Epidermal melanocyte (primary cell): ENCODE results near the gene ELP4.
"Not testable (repeated sequence)": the region's sequence is repeated elsewhere in the genome, so short reads cannot be mapped to it uniquely, and the experiment has no call there.

Experiments
- DNase-seq: peaks from one replicate; pipeline ENCODE4 v3.0.0; 2011; ENCODE audit warnings: low spot score; ENCODE audit not compliant: insufficient read length

ELP4 gene

GRCh38 chr11:31643857-31644256 is 134.3 kb downstream of the ELP4 start:
- DNase-seq: no peak

GRCh38 chr11:31645747-31646146 is 136.2 kb downstream of the ELP4 start:
- no peak for DNase-seq

DNA sequence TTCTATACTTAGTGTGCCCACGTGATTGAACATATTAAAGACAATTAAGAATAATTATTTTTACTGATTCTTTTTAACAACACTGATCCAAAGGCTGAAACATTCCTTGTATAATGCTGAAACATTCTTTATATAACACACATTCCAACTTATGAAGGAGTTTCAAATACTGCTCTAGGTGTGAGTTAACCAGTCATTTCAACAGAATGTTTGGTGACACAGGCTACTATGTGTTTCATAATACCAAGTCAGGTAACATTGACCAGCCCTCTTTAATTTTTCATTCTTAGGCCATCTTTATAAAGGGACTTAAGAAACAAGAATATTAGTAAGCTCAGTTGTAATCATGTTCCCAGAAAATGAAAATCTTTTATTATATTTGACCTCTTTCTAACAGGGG is 136.6 kb downstream of the ELP4 start:
- DNase-seq: no peak

GRCh38 chr11:31649129-31649966 is 139.8 kb downstream of the ELP4 start:
- DNase-seq: no peak

- DNase-seq: no peak
Measured at GRCh38 chr11:31651208-31651607, 141.6 kb downstream of the ELP4 start.

GRCh38 chr11:31651822-31652221 is 142.3 kb downstream of the ELP4 start:
- no peak for DNase-seq

- DNase-seq: no peak
Measured at GRCh38 chr11:31652528-31652927, 143.0 kb downstream of the ELP4 start.

DNA sequence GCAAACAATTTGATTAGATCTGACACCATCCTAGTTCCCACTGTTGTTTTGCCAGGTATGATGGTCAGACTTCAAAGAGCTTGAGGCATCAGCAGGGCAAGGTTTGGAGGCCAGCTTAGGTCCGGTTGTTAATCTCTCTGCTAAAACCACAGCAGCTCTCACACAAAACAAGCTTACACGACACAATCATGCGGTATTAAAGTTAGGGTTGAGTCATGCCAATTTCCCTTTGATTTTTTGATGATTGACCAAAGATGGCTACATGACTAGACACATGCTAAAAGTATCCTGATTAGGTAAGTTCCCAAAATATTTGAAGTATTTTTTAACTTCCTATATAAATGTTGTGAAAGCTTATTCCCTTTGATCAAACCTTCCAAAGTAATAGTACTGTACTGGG is 145.9 kb downstream of the ELP4 start:
- no peak for DNase-seq

- DNase-seq: no peak
Measured at GRCh38 chr11:31656051-31656450, 146.5 kb downstream of the ELP4 start.

DNA sequence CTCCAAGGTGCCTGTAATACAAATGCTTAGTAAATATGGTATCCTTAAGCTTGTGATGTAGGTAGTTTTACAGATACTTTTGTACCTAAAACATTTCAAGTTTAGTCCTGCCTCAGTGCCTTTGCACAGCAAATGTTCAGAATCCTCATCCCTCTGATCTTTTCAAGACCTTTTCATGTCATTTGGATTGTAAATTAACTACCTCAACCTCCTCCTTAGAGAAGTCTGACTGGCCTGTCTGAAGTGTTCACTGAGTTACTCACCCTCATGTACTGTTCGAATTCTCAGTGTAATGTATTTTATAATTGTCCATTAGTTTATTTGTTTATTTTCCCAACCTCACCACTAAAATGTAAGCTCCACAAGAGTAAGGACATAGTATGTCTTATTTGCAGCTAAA is 147.5 kb downstream of the ELP4 start:
- DNase-seq: no peak

- no peak for DNase-seq
Measured at GRCh38 chr11:31664129-31664528, 154.6 kb downstream of the ELP4 start.

DNA sequence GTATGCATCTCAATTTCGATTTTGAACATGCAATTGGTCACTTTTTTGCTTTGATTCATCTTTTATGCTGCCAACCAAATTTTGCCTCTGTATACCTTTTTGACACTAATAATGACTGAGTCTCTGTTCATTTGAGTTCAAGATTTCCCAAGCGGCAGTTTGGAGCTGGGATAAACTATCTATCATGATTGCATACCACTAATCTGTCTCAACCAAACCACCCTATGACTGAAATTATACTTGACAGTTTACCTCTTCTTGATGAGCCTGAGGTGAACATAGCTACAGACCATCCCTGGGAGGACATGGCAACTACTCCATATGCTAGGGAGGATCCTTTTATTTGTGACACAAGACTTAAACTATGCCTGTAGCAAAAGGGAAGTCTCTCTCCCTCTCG is 155.4 kb downstream of the ELP4 start:
- no peak for DNase-seq

GRCh38 chr11:31671681-31672080 is 162.1 kb downstream of the ELP4 start:
- DNase-seq: no peak

DNA sequence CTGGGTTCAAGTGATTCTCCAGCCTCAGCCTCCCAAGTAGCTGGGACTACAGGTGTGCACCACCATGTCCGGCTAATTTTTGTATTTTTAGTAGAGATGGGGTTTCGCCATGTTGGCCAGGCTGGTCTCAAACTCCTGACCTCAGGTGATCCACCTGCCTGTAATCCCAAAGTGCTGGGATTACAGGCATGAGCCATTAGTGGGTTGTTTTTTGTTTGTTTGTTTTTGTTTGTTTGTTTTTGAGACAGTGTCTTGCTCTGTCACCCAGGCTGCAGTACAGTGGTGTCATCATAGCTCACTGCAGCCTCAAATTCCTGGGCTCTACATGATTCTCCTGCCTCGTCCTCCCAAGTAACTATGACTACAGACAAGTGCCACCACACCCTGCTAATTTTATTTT is 163.5 kb downstream of the ELP4 start:
- DNase-seq: not testable (repeated sequence)

DNA sequence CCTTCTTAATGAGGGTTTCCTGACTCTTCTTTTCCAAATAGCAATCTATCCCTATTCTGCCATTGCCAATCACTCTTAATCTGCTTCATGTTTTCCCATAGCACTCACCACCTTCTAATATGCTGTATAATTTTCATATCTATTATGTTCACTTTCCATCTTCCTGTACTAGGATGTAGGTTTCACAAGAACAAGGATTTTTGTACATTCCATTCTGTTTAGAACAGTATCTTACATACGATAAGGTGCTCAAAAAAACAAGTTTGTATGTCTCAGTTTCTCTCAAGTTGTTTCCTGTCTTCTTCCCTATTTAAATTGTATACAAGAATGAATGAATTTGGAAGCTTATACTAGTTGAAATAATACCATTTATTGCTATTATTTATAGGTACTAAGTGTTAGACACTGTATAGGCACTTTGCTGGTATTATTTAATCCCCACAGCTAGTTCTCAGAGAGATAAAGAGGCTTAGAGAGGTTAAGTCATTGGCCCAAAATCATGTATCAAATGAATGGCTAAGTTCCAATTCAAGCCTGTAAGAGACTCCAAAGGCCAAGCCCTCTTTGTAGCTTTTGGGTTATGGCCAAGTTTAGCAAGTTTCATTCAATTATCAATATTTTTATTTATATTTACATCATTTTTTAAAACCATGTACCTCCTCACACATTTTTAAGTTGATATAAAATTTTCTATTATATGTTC is 166.9 kb downstream of the ELP4 start:
- DNase-seq: no peak

GRCh38 chr11:31680770-31681169 is 171.2 kb downstream of the ELP4 start:
- no peak for DNase-seq

DNA sequence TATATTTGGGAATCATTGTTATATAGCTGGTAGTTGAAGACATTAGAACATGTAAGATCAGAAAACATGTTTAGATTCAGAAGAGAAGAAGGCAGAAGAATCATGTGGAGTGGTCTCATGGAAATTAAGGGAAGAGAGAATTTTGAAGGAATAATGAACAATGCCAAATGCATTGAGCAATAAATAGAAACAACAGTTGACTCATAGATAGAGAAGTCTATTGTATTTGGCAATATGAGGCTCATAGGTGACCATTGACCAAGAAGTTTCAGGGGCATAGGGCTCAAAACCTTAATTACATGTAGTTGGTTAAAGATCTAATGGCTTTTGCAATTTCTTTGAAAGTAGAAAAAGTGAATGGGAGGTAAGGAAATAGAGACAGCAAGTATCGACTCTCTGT is 177.7 kb downstream of the ELP4 start:
- no peak for DNase-seq

DNA sequence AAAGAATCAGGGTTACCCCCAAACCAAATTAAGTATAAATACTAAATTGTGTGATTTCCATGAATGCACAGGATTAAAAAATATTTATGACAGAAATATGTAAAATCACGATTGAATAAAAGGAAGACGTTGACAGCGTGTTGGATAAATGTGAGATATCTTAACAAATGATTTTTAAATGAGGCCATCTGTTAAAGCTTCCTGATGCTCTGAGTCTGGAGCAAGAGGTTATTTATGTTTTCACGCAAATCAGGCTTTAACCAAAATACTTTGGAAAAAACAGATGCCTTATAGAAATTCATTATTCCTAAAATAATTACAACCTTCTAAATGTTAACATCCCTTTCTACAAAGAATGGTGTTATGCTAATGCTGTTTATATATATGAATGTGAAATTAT is 178.3 kb downstream of the ELP4 start:
- DNase-seq: no peak

GRCh38 chr11:31689559-31689958 is 180.0 kb downstream of the ELP4 start:
- no peak for DNase-seq

GRCh38 chr11:31690041-31690440 is 180.5 kb downstream of the ELP4 start:
- no peak for DNase-seq

- no peak for DNase-seq
Measured at GRCh38 chr11:31690516-31690915, 180.9 kb downstream of the ELP4 start.

DNA sequence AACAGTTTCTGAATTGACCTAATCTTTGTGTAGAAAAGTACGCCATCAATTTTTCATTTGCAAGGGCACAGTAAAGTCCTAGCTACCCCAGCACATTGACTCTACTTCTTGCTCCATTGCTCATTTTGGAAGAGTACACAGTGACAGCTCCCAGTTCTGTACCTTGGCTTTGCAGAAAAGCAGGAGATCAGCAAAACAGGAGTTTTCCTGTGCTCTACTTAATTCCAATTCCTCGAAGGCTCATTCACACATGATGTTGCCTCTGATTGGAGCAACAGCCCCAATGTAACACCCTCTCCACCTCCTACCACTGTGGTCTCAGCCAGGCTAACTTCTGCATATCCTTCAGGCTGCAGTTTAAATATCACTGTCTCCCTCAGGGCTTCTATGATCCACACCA is 182.9 kb downstream of the ELP4 start:
- no peak for DNase-seq

DNA sequence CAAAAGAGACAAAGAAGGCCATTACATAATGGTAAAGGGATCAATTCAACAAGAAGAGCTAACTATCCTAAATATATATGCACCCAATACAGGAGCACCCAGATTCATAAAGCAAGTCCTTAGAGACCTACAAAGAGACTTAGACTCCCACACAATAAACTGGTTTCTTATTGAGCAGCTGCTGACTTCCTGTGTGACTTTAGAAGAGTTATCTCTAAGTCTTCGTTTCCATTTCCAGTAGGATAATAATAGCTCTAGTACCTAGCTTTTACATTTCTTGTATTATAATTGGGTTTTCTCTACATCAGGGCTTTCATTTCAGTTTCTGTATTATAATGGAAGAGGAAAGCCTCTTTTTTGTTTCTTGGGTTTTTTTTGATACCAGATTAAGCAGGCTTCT is 187.5 kb downstream of the ELP4 start:
- not testable (repeated sequence) for DNase-seq
